ENCODE results near the gene SLC6A5. TPM values are rescaled to one million over a fixed set of nuclear protein-coding genes. Genes with fewer than 3 reads are reported as not detected.

SLC6A5 gene
- total RNA-seq, 1 donor from 2014 or later: not detected

DNA sequence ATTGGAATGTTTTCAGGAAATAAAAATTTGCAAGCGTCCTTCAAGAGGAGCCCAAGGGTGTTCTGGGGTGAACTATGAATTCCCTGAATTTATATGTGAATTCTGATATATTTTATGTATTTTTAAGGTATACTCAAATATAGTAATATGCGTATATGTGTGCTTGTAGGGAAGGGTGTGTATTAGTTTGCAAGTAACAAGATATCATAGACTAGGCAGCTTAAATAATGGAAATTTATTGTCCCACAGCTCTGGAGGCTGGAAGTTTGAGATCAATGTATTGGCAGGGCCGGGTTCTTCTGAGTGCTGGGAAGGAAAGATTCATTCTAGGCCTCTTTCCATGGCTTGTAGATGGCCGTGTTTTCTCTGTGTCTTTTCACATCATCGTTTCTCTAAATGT lies 16.2 kb upstream of the SLC6A5 start:
- intact Hi-C loops (cut with DNase I): no loop called here
- no peak for DNase-seq (ENCODE audit: low spot score in 2 of 2)
- H3K4me3 ChIP-seq: no peak overlapping the region
- H3K27me3 ChIP-seq: no peaks in the 10 kb centered on the region
- no peak overlapping the region for H3K27ac ChIP-seq
- H3K36me3 ChIP-seq: no peaks in the 10 kb centered on the region
- TF ChIP-seq, protein P1, sequence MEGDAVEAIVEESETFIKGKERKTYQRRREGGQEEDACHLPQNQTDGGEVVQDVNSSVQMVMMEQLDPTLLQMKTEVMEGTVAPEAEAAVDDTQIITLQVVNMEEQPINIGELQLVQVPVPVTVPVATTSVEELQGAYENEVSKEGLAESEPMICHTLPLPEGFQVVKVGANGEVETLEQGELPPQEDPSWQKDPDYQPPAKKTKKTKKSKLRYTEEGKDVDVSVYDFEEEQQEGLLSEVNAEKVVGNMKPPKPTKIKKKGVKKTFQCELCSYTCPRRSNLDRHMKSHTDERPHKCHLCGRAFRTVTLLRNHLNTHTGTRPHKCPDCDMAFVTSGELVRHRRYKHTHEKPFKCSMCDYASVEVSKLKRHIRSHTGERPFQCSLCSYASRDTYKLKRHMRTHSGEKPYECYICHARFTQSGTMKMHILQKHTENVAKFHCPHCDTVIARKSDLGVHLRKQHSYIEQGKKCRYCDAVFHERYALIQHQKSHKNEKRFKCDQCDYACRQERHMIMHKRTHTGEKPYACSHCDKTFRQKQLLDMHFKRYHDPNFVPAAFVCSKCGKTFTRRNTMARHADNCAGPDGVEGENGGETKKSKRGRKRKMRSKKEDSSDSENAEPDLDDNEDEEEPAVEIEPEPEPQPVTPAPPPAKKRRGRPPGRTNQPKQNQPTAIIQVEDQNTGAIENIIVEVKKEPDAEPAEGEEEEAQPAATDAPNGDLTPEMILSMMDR (IDR thresholded peaks at IDR 0.05): no peak
- H3K4me1 ChIP-seq: no peaks in the 10 kb centered on the region
- no peaks in the 10 kb centered on the region for H3K9me3 ChIP-seq

DNA sequence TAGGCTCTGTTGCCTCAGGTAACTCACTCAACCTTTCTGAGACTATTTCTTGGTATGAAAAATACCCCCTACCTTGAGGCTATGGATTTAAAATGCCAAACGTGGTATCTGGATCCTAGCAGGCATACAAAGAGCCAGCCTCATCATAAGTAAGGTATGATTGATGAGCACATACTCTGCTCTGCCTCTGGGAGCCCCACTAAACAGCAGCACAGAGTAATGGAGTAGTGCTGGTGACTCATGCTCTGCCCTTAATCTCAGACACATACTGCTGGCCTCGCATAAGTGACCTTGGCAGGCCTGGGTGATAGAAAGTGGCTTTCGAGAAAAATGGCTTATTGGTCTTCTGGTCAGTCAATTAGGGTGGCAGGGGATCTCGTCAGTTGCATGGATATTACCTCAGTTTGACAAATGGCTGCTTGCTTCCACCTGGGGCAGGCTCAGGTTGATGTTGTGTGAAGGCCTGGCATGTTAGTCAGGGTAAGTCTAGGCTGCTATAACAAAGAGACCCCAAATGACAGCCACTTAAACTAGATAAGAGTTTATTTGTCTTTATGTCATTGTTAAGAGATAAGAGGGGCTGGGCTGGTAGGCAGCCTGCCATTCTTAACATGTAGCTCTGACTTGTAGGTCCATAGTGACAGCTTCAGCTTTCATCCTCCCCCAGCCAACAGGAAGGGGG lies 15.2 kb upstream of the SLC6A5 start:
- intact Hi-C loops (cut with DNase I): no loop called here
- no peak for DNase-seq (ENCODE audit: low spot score in 2 of 2)
- no peaks in the 10 kb centered on the region for H3K36me3 ChIP-seq
- no peak overlapping the region for H3K4me3 ChIP-seq
- no peaks in the 10 kb centered on the region for H3K4me1 ChIP-seq
- no peaks in the 10 kb centered on the region for H3K27me3 ChIP-seq
- no peaks in the 10 kb centered on the region for H3K9me3 ChIP-seq
- TF ChIP-seq, protein P1 (IDR thresholded peaks at IDR 0.05): no peak
- H3K27ac ChIP-seq: no peak overlapping the region

DNA sequence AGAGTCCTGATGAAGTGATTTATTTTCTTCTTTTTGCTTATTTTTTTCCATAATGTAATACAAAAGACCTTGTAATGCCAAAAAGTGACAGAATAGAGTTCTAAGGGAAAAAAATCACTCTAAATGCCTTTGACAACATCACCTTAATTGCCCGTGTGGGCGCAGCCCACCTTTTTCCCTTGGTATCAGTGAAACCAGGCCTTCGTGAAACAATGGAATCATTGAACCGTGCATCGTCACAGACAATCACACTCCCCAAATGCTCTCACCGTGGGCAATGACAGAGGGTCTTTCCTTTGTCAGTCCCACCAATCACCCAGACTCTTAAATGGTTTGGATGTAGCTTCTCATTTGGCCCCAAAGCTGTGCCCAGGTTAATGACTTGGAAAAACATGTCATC lies 9.6 kb upstream of the SLC6A5 start:
- no peak for DNase-seq (ENCODE audit: low spot score in 2 of 2)
- H3K27ac ChIP-seq: no peak overlapping the region
- H3K9me3 ChIP-seq: no peaks in the 10 kb centered on the region
- H3K4me1 ChIP-seq: no peaks in the 10 kb centered on the region
- H3K36me3 ChIP-seq: no peaks in the 10 kb centered on the region
- no peaks in the 10 kb centered on the region for H3K27me3 ChIP-seq
- TF ChIP-seq, protein P1 (IDR thresholded peaks at IDR 0.05): no peak
- no peak overlapping the region for H3K4me3 ChIP-seq
- intact Hi-C loops (cut with DNase I): no loop called here

DNA sequence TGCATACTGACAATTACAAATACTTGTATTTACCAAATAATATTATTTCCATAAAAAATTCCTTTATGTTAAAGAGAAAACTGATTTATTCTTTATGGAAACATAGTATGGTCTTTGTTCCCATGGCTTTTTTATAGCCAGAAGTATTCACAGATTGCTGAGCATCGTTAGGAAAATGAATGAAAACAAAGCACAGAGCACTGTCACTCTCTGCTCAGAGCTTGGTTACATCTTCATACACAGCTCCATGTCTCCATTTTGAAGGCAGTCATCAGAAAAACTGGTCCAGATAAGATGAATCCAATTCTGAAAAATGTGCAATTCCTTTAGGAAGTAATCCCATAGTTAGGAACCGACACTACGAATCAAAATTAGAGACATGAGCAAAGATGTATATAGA lies 9.0 kb upstream of the SLC6A5 start:
- intact Hi-C loops (cut with DNase I): no loop called here
- DNase-seq (ENCODE audit: low spot score in 2 of 2): no peak
- Histone ChIP-seq H3K36me3 (no peaks in the 10 kb centered on the region), H3K4me3 (no peak overlapping the region), H3K4me1 (no peaks in the 10 kb centered on the region), H3K27ac (no peak overlapping the region), H3K27me3 (no peaks in the 10 kb centered on the region), H3K9me3 (no peaks in the 10 kb centered on the region)
- TF ChIP-seq, protein P1 (IDR thresholded peaks at IDR 0.05): no peak

DNA sequence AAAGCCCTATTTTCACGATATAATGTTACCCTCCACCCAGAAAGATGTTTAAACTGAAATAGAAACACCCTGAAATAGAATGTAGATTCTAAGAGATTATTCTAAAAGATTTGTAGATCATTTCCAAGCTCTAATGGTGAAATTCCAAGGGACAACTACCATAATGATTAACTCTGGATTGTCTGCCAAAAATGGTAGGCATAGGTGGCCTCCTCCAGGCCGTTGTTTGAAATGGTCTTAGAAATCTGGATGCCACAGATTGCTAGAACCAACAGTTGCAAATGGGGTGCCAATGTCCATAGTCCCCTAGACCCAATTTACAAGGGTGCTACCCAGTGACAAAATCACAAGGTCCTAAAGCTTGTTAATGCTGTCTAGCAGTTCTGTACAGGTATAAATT lies 6.7 kb upstream of the SLC6A5 start:
- H3K4me3 ChIP-seq: no peak overlapping the region
- no peaks in the 10 kb centered on the region for H3K36me3 ChIP-seq
- DNase-seq (ENCODE audit: low spot score in 2 of 2): no peak
- no peaks in the 10 kb centered on the region for H3K4me1 ChIP-seq
- peaks cover 4% of the 10 kb centered on the region for H3K27me3 ChIP-seq
- H3K9me3 ChIP-seq: no peaks in the 10 kb centered on the region
- intact Hi-C loops (cut with DNase I): no loop called here
- TF ChIP-seq, protein P1 (IDR thresholded peaks at IDR 0.05): no peak
- H3K27ac ChIP-seq: no peak overlapping the region
